Gastroesophageal sphincter (tissue), 3 donors: Measurements from ENCODE around the gene GFM1.
A peak's percentile ranks its signal among the peaks of the same experiment; 100 is the strongest.

Source experiments
- EP300 ChIP-seq: sonication (generic); formaldehyde crosslinking; IDR thresholded peaks from one replicate; pipeline ENCODE4 v1.6.1; 2017; ENCODE audit warnings: antibody characterized with exemption, mild to moderate bottlenecking
- POLR2AphosphoS5 ChIP-seq: sonication (generic); formaldehyde crosslinking; IDR thresholded peaks from one replicate; pipeline ENCODE4 v1.6.1; 2017; ENCODE audit warnings: antibody characterized with exemption
- TF ChIP-seq, protein P1 (sequence below), 4 experiments: fragments of 200-600 bp in 2 of 4; fragments of 450-650 bp in 2 of 4; sonication (generic) in 1 of 4; IDR thresholded peaks; one replicate each; pipeline ENCODE4 v1.5.1; 2017 to 2019; ENCODE audit warnings: antibody characterized with exemption in 4 of 4, mild to moderate bottlenecking in 2 of 4, moderate library complexity in 2 of 4

DNA sequence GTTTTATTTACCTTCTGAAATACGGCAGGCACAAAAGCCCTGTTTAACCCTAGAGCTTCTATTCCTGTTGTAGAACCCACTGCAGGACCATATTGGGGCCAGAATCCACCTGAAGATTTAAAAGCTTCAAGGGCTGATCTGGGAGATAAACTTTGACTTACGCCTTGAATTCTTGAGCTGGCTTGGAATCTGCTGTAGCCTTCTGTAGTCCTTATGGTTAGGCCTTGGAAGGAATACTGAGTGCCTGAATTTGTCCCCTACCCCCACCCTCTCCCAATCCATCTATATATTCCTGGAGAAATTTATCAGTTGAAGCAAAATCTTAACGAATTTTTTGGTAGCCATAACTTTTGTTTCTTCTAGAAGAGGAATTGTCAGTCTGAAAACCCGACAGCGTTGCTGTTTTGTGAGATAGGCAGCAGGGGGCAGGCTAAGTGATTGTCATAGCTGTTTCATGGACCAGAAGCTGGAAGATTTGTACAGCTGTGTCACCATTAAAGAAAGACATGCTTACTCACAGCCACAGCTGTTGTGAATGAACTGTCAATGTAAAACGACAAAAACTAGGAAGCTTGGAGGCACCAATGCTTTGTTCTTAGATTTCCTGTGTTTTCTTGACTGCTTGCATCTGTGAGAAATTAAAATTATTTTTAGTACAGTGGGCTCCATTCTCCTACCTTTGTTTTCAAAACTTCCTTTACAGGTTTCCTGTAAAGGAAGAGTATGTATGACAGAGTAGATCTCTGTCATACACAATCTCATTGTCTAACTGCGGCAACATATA, 15.3 kb downstream of the GFM1 start:
- TF ChIP-seq, protein P1, sequence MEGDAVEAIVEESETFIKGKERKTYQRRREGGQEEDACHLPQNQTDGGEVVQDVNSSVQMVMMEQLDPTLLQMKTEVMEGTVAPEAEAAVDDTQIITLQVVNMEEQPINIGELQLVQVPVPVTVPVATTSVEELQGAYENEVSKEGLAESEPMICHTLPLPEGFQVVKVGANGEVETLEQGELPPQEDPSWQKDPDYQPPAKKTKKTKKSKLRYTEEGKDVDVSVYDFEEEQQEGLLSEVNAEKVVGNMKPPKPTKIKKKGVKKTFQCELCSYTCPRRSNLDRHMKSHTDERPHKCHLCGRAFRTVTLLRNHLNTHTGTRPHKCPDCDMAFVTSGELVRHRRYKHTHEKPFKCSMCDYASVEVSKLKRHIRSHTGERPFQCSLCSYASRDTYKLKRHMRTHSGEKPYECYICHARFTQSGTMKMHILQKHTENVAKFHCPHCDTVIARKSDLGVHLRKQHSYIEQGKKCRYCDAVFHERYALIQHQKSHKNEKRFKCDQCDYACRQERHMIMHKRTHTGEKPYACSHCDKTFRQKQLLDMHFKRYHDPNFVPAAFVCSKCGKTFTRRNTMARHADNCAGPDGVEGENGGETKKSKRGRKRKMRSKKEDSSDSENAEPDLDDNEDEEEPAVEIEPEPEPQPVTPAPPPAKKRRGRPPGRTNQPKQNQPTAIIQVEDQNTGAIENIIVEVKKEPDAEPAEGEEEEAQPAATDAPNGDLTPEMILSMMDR (IDR thresholded peaks at IDR 0.05) = peak; percentile 30 to 62 (median 55)
- TF ChIP-seq POLR2AphosphoS5 (no peak), EP300 (no peak)
